OCI-LY7 (cell line): Measurements from ENCODE around the gene PADI6. TPM values are rescaled to one million over a fixed set of nuclear protein-coding genes. Genes with fewer than 3 reads are reported as not detected.

Experiments
- BruUV-seq: library from RNA; stranded (reverse); fragments of 400-500 nt; replicated peaks from 2 replicates; lab custom pipeline; 2021; lab: Mats Ljungman, UMichigan
- CTCF ChIA-PET: fragments of 300-600 bp; sonication (Branson Sonifier 250); formaldehyde crosslinking; loops from one replicate; lab custom pipeline; 2022; ENCODE audit warnings: antibody characterized with exemption; ENCODE audit not compliant: unreplicated experiment; lab: Charles Lee
- POLR2A ChIA-PET: fragments of 300-600 bp; sonication (Branson Sonifier 250); formaldehyde crosslinking; loops from one replicate; lab custom pipeline; 2022; ENCODE audit warnings: antibody characterized with exemption; lab: Charles Lee
- DNase-seq: peaks from one replicate; pipeline ENCODE4 v3.0.0-alpha.2; 2015; ENCODE audit warnings: low spot score
- H2AFZ ChIP-seq: fragments of 200-600 bp; sonication (generic), shearing (Covaris generic); 2 replicates; pipeline ENCODE4 v1.6.1; 2014; ENCODE audit warnings: mild to moderate bottlenecking, antibody characterized with exemption, low read length, moderate library complexity
- H3K27ac ChIP-seq: fragments of 200-600 bp; sonication (generic); 2 replicates; pipeline ENCODE4 v1.5.1; 2014; ENCODE audit warnings: mixed run types, low read depth, mild to moderate bottlenecking, moderate library complexity, low read length, inconsistent platforms; ENCODE audit not compliant: poor library complexity, severe bottlenecking
- H3K36me3 ChIP-seq: fragments of 200-600 bp; sonication (generic); 2 replicates; pipeline ENCODE4 v1.6.1; 2014; ENCODE audit warnings: mild to moderate bottlenecking, antibody characterized with exemption, low read length, moderate library complexity, mixed read lengths; ENCODE audit not compliant: insufficient read depth
- H3K4me1 ChIP-seq: fragments of 200-600 bp; sonication (generic); 2 replicates; pipeline ENCODE4 v1.5.1; 2014; ENCODE audit warnings: mild to moderate bottlenecking, low read length; ENCODE audit not compliant: insufficient read depth, poor library complexity, severe bottlenecking
- H3K4me2 ChIP-seq: fragments of 200-600 bp; sonication (generic); 2 replicates; pipeline ENCODE4 v1.6.1; 2014; ENCODE audit warnings: mild to moderate bottlenecking, low read length
- H3K4me3 ChIP-seq: fragments of 200-600 bp; sonication (generic); 2 replicates; pipeline ENCODE4 v1.5.1; 2014; ENCODE audit warnings: mild to moderate bottlenecking, low read depth, low read length; ENCODE audit not compliant: poor library complexity, severe bottlenecking
- H3K79me2 ChIP-seq: fragments of 200-600 bp; sonication (generic); 2 replicates; pipeline ENCODE4 v1.6.1; 2016; ENCODE audit warnings: low read depth, mild to moderate bottlenecking, low read length, moderate library complexity, mixed read lengths; ENCODE audit not compliant: insufficient read depth
- H3K9me2 ChIP-seq: fragments of 200-600 bp; sonication (generic); 2 replicates; pipeline ENCODE4 v1.6.1; 2016; ENCODE audit warnings: mild to moderate bottlenecking, low read length, mixed read lengths; ENCODE audit not compliant: insufficient read depth
- H3K9me3 ChIP-seq: fragments of 200-600 bp; sonication (generic); 2 replicates; pipeline ENCODE4 v1.6.1; 2014; ENCODE audit warnings: mild to moderate bottlenecking, mixed run types, low read length, mixed read lengths
- H4K20me1 ChIP-seq: fragments of 200-600 bp; sonication (generic); 2 replicates; pipeline ENCODE4 v1.6.1; 2014; ENCODE audit warnings: mild to moderate bottlenecking, antibody characterized with exemption, low read length, moderate library complexity, mixed read lengths; ENCODE audit not compliant: insufficient read depth
- CTCF ChIP-seq: fragments of 200-600 bp; sonication (generic); conservative IDR thresholded peaks from 2 replicates; pipeline ENCODE4 v1.5.1; 2014; ENCODE audit warnings: mild to moderate bottlenecking, antibody characterized with exemption, low read length, moderate library complexity, mixed read lengths
- EZH2phosphoT487 ChIP-seq: fragments of 200-600 bp; sonication (generic); IDR thresholded peaks from 2 replicates; pipeline ENCODE4 v1.6.1; 2018; ENCODE audit warnings: low read depth, borderline replicate concordance, mild to moderate bottlenecking, mixed run types, antibody characterized with exemption, low read length, moderate library complexity, mixed read lengths
- intact Hi-C: fragments of 100-400 bp; cut with micrococcal nuclease; formaldehyde crosslinking; loops from one replicate; pipeline ENCODE4 v1.10.0; 2022; ENCODE audit not compliant: unreplicated experiment
- total RNA-seq, 2 experiments: library from RNA; depleted of rRNA in 1 of 2; stranded (reverse); fragments of >200 nt in 1 of 2; shearing (Covaris generic) in 1 of 2; gene quantifications; 2 replicates each; pipeline ENCODE4 v1.2.3, GENCODE V29; 2014 to 2022

PADI6 gene
- total RNA-seq, 2 experiments from 2014 or later: not detected

- no peaks in the 10 kb centered on the region for H3K9me2 ChIP-seq
- H3K79me2 ChIP-seq: no peaks in the 10 kb centered on the region
- CTCF ChIA-PET: no interaction called here
- no peaks in the 10 kb centered on the region for H3K4me1 ChIP-seq
- H3K9me3 ChIP-seq: no peaks in the 10 kb centered on the region
- H3K4me2 ChIP-seq: no peak overlapping the region
- TF ChIP-seq CTCF (no peak), EZH2phosphoT487 (no peak)
- H2AFZ ChIP-seq: no peak overlapping the region
- H4K20me1 ChIP-seq: no peaks in the 10 kb centered on the region; the same call in 1 of the 2 replicates
- H3K4me3 ChIP-seq: no peak overlapping the region
- POLR2A ChIA-PET: no interaction called here
- intact Hi-C loops: no loop called here
- no peak overlapping the region for H3K27ac ChIP-seq
- BruUV-seq: no TSS peak
- no peaks in the 10 kb centered on the region for H3K36me3 ChIP-seq
- no peak for DNase-seq
Observed at GRCh38 chr1:17377325-17377953, 5.4 kb downstream of the PADI6 start.

- Histone ChIP-seq H4K20me1 (no peaks in the 10 kb centered on the region; the same call in 1 of the 2 replicates), H3K4me3 (no peak overlapping the region), H3K9me2 (no peaks in the 10 kb centered on the region), H3K79me2 (no peaks in the 10 kb centered on the region), H3K9me3 (no peaks in the 10 kb centered on the region), H3K36me3 (no peaks in the 10 kb centered on the region), H2AFZ (no peak overlapping the region), H3K27ac (no peak overlapping the region), H3K4me2 (no peak overlapping the region), H3K4me1 (no peaks in the 10 kb centered on the region)
- no peak for DNase-seq
- intact Hi-C loops: no loop called here
- no peak for TF ChIP-seq CTCF
- TF ChIP-seq EZH2phosphoT487: no peak
- ChIA-PET CTCF (no interaction called here), POLR2A (interaction anchor here (0.7 kb wide), 1 partner anchor 237 kb away, joined by 3 read pairs; no protein-coding TSS in a partner anchor)
- no TSS peak for BruUV-seq
Observed at GRCh38 chr1:17381161-17381560, 9.2 kb downstream of the PADI6 start.

- ChIA-PET POLR2A (no interaction called here), CTCF (no interaction called here)
- H3K79me2 ChIP-seq: no peaks in the 10 kb centered on the region
- TF ChIP-seq CTCF (no peak), EZH2phosphoT487 (no peak)
- H4K20me1 ChIP-seq: no peaks in the 10 kb centered on the region
- no peak overlapping the region for H3K4me2 ChIP-seq
- no peak overlapping the region for H2AFZ ChIP-seq
- H3K9me3 ChIP-seq: no peaks in the 10 kb centered on the region
- no peak overlapping the region for H3K4me3 ChIP-seq
- no peaks in the 10 kb centered on the region for H3K36me3 ChIP-seq
- BruUV-seq: no TSS peak
- H3K27ac ChIP-seq: no peak overlapping the region
- H3K4me1 ChIP-seq: no peaks in the 10 kb centered on the region
- intact Hi-C loops: no loop called here
- H3K9me2 ChIP-seq: no peaks in the 10 kb centered on the region
- no peak for DNase-seq
Observed at GRCh38 chr1:17392199-17392740, 20.3 kb downstream of the PADI6 start.
